OCI-LY7 (cell line): ENCODE results near the gene FBXW11. TPM values are rescaled to one million over a fixed set of nuclear protein-coding genes. Genes with fewer than 3 reads are reported as not detected.

ENCODE experiments used
- BruUV-seq: library from RNA; stranded (reverse); fragments of 400-500 nt; replicated peaks from 2 replicates; lab custom pipeline; 2021; lab: Mats Ljungman, UMichigan
- CTCF ChIA-PET: fragments of 300-600 bp; sonication (Branson Sonifier 250); formaldehyde crosslinking; loops from one replicate; lab custom pipeline; 2022; ENCODE audit warnings: antibody characterized with exemption; ENCODE audit not compliant: unreplicated experiment; lab: Charles Lee
- POLR2A ChIA-PET: fragments of 300-600 bp; sonication (Branson Sonifier 250); formaldehyde crosslinking; loops from one replicate; lab custom pipeline; 2022; ENCODE audit warnings: antibody characterized with exemption; lab: Charles Lee
- DNase-seq: peaks from one replicate; pipeline ENCODE4 v3.0.0-alpha.2; 2015; ENCODE audit warnings: low spot score
- H2AFZ ChIP-seq: fragments of 200-600 bp; sonication (generic), shearing (Covaris generic); 2 replicates; pipeline ENCODE4 v1.6.1; 2014; ENCODE audit warnings: mild to moderate bottlenecking, antibody characterized with exemption, low read length, moderate library complexity
- H3K27ac ChIP-seq: fragments of 200-600 bp; sonication (generic); 2 replicates; pipeline ENCODE4 v1.5.1; 2014; ENCODE audit warnings: mixed run types, low read depth, mild to moderate bottlenecking, moderate library complexity, low read length, inconsistent platforms; ENCODE audit not compliant: poor library complexity, severe bottlenecking
- H3K36me3 ChIP-seq: fragments of 200-600 bp; sonication (generic); 2 replicates; pipeline ENCODE4 v1.6.1; 2014; ENCODE audit warnings: mild to moderate bottlenecking, antibody characterized with exemption, low read length, moderate library complexity, mixed read lengths; ENCODE audit not compliant: insufficient read depth
- H3K4me1 ChIP-seq: fragments of 200-600 bp; sonication (generic); 2 replicates; pipeline ENCODE4 v1.5.1; 2014; ENCODE audit warnings: mild to moderate bottlenecking, low read length; ENCODE audit not compliant: insufficient read depth, poor library complexity, severe bottlenecking
- H3K4me2 ChIP-seq: fragments of 200-600 bp; sonication (generic); 2 replicates; pipeline ENCODE4 v1.6.1; 2014; ENCODE audit warnings: mild to moderate bottlenecking, low read length
- H3K4me3 ChIP-seq: fragments of 200-600 bp; sonication (generic); 2 replicates; pipeline ENCODE4 v1.5.1; 2014; ENCODE audit warnings: mild to moderate bottlenecking, low read depth, low read length; ENCODE audit not compliant: poor library complexity, severe bottlenecking
- H3K79me2 ChIP-seq: fragments of 200-600 bp; sonication (generic); 2 replicates; pipeline ENCODE4 v1.6.1; 2016; ENCODE audit warnings: low read depth, mild to moderate bottlenecking, low read length, moderate library complexity, mixed read lengths; ENCODE audit not compliant: insufficient read depth
- H3K9me2 ChIP-seq: fragments of 200-600 bp; sonication (generic); 2 replicates; pipeline ENCODE4 v1.6.1; 2016; ENCODE audit warnings: mild to moderate bottlenecking, low read length, mixed read lengths; ENCODE audit not compliant: insufficient read depth
- H3K9me3 ChIP-seq: fragments of 200-600 bp; sonication (generic); 2 replicates; pipeline ENCODE4 v1.6.1; 2014; ENCODE audit warnings: mild to moderate bottlenecking, mixed run types, low read length, mixed read lengths
- H4K20me1 ChIP-seq: fragments of 200-600 bp; sonication (generic); 2 replicates; pipeline ENCODE4 v1.6.1; 2014; ENCODE audit warnings: mild to moderate bottlenecking, antibody characterized with exemption, low read length, moderate library complexity, mixed read lengths; ENCODE audit not compliant: insufficient read depth
- CTCF ChIP-seq: fragments of 200-600 bp; sonication (generic); conservative IDR thresholded peaks from 2 replicates; pipeline ENCODE4 v1.5.1; 2014; ENCODE audit warnings: mild to moderate bottlenecking, antibody characterized with exemption, low read length, moderate library complexity, mixed read lengths
- EZH2phosphoT487 ChIP-seq: fragments of 200-600 bp; sonication (generic); IDR thresholded peaks from 2 replicates; pipeline ENCODE4 v1.6.1; 2018; ENCODE audit warnings: low read depth, borderline replicate concordance, mild to moderate bottlenecking, mixed run types, antibody characterized with exemption, low read length, moderate library complexity, mixed read lengths
- intact Hi-C: fragments of 100-400 bp; cut with micrococcal nuclease; formaldehyde crosslinking; loops from one replicate; pipeline ENCODE4 v1.10.0; 2022; ENCODE audit not compliant: unreplicated experiment
- total RNA-seq, 2 experiments: library from RNA; depleted of rRNA in 1 of 2; stranded (reverse); fragments of >200 nt in 1 of 2; shearing (Covaris generic) in 1 of 2; gene quantifications; 2 replicates each; pipeline ENCODE4 v1.2.3, GENCODE V29; 2014 to 2022

FBXW11 gene
- total RNA-seq, 2 experiments from 2014 or later: 33.0 to 51.5 TPM

- H3K9me3 ChIP-seq: no peaks in the 10 kb centered on the region; the same call in 1 of the 2 replicates
- no peaks in the 10 kb centered on the region for H3K9me2 ChIP-seq
- intact Hi-C loops: no loop called here
- H3K36me3 ChIP-seq: no peaks in the 10 kb centered on the region
- TF ChIP-seq CTCF: no peak
- CTCF ChIA-PET: interaction anchor here (0.6 kb wide), 1 partner anchor 11 kb away, joined by 3 read pairs; no protein-coding TSS in a partner anchor
- H2AFZ ChIP-seq: no peak overlapping the region
- no peaks in the 10 kb centered on the region for H3K79me2 ChIP-seq
- no TSS peak for BruUV-seq
- no peak overlapping the region for H3K4me2 ChIP-seq
- POLR2A ChIA-PET: no interaction called here
- peaks cover 4% of the 10 kb centered on the region for H3K4me1 ChIP-seq
- no peak overlapping the region for H3K27ac ChIP-seq
- no peak for DNase-seq
- H4K20me1 ChIP-seq: no peaks in the 10 kb centered on the region
- H3K4me3 ChIP-seq: no peak overlapping the region
Observed at GRCh38 chr5:171837522-171837921, 168.9 kb downstream of the FBXW11 start.

DNA sequence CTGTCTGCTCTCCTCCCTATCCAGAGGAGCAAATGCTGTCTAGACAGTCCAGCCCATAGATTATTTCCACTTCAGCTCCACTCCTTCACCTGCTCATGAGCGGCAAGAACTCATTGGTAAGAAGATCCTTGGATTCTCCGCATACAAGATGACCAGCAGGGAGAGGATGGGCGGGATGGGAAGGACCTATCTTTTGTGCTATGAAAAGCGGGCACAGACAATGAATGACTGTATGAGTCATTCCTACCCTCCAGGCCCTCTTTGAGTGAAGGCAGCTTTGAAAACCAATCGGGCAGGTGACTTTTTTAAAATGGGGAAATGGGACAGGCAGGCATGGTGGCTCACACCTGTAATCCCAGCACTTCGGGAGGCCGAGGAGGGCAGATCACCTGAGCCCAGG lies 171.4 kb downstream of the FBXW11 start:
- no peaks in the 10 kb centered on the region for H3K9me2 ChIP-seq
- no TSS peak for BruUV-seq
- intact Hi-C loops: no loop called here
- H3K4me1 ChIP-seq: peaks cover 2% of the 10 kb centered on the region
- CTCF ChIA-PET: no interaction called here
- H3K79me2 ChIP-seq: no peaks in the 10 kb centered on the region
- no peaks in the 10 kb centered on the region for H4K20me1 ChIP-seq
- no peak for DNase-seq
- POLR2A ChIA-PET: no interaction called here
- no peaks in the 10 kb centered on the region; the same call in 1 of the 2 replicates for H3K9me3 ChIP-seq
- no peaks in the 10 kb centered on the region for H3K36me3 ChIP-seq
- TF ChIP-seq EZH2phosphoT487: no peak
- TF ChIP-seq CTCF: no peak
- H3K4me2 ChIP-seq: no peak overlapping the region
- H3K27ac ChIP-seq: no peak overlapping the region
- H3K4me3 ChIP-seq: no peak overlapping the region
- no peak overlapping the region for H2AFZ ChIP-seq

DNA sequence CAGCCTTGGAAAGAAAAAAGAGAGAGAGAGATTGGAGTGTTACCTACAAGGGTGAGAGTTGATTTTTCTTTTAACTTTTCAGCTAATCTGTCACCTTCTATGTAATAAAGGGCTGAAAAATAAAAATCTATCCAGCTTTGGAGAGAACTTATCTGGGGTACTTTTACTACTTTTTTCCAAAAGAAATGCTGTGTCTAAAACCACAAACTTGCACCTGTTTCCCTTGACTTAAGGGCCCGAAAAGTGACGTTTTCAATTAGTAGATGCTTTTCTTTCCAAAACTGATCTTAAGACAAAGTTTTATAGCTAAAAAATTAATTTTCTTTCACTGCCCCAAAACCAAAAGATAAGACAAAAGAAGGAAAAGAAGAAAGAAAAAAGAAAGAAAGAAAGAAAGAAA lies 172.0 kb downstream of the FBXW11 start:
- ChIA-PET POLR2A (no interaction called here), CTCF (no interaction called here)
- no peaks in the 10 kb centered on the region for H3K9me3 ChIP-seq
- H4K20me1 ChIP-seq: no peaks in the 10 kb centered on the region
- H3K4me3 ChIP-seq: no peak overlapping the region
- H3K4me1 ChIP-seq: no peaks in the 10 kb centered on the region
- no peak overlapping the region for H2AFZ ChIP-seq
- H3K9me2 ChIP-seq: no peaks in the 10 kb centered on the region
- DNase-seq: no peak
- TF ChIP-seq CTCF: no peak
- TF ChIP-seq EZH2phosphoT487: no peak
- H3K27ac ChIP-seq: no peak overlapping the region
- no TSS peak for BruUV-seq
- intact Hi-C loops: no loop called here
- no peaks in the 10 kb centered on the region for H3K79me2 ChIP-seq
- no peak overlapping the region for H3K4me2 ChIP-seq
- H3K36me3 ChIP-seq: no peaks in the 10 kb centered on the region
